DND-41 (cell line): Measurements from ENCODE around the gene BICDL2.
A peak's percentile ranks its signal among the peaks of the same experiment; 100 is the strongest.

Experiments used
- EZH2 ChIP-seq: IDR thresholded peaks from 3 replicates; pipeline ENCODE4 v1.6.1; 2012; ENCODE audit warnings: borderline replicate concordance, low read depth, mild to moderate bottlenecking, moderate library complexity, low read length, inconsistent platforms; ENCODE audit not compliant: severe bottlenecking
- TF ChIP-seq, protein P1 (sequence below): IDR thresholded peaks from 2 replicates; pipeline ENCODE4 v1.5.1; 2012; ENCODE audit warnings: borderline replicate concordance, low read length, moderate library complexity, mild to moderate bottlenecking; ENCODE audit not compliant: poor library complexity, severe bottlenecking; ENCODE audit errors: extremely low read depth

- TF ChIP-seq EZH2: no peak
- TF ChIP-seq, protein P1, sequence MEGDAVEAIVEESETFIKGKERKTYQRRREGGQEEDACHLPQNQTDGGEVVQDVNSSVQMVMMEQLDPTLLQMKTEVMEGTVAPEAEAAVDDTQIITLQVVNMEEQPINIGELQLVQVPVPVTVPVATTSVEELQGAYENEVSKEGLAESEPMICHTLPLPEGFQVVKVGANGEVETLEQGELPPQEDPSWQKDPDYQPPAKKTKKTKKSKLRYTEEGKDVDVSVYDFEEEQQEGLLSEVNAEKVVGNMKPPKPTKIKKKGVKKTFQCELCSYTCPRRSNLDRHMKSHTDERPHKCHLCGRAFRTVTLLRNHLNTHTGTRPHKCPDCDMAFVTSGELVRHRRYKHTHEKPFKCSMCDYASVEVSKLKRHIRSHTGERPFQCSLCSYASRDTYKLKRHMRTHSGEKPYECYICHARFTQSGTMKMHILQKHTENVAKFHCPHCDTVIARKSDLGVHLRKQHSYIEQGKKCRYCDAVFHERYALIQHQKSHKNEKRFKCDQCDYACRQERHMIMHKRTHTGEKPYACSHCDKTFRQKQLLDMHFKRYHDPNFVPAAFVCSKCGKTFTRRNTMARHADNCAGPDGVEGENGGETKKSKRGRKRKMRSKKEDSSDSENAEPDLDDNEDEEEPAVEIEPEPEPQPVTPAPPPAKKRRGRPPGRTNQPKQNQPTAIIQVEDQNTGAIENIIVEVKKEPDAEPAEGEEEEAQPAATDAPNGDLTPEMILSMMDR: peak; percentile 75
Measured at GRCh38 chr16:3003582-3004270, 33.0 kb downstream of the BICDL2 start.
